HEK293T (cell line): ENCODE data around the gene RNF213.
A peak's percentile ranks its signal among the peaks of the same experiment; 100 is the strongest.

Source experiments
- CTCF ChIA-PET: fragments of 350-600 bp; formaldehyde crosslinking; extraction: SDS; loops from one replicate; lab custom pipeline; 2021; ENCODE audit warnings: antibody characterized with exemption, inconsistent platforms; lab: Yijun Ruan, JAX
- POLR2A ChIA-PET: fragments of 350-600 bp; formaldehyde crosslinking; extraction: SDS; loops from one replicate; lab custom pipeline; 2020; ENCODE audit warnings: antibody characterized with exemption, inconsistent platforms; lab: Yijun Ruan, JAX
- DNase-seq: peaks from one replicate; pipeline ENCODE4 v3.0.0; 2012; ENCODE audit warnings: mixed read lengths; ENCODE audit errors: extremely low spot score
- ARNT ChIP-seq: fragments of 450-650 bp; IDR thresholded peaks from 2 replicates; pipeline ENCODE4 v1.6.1; 2017; ENCODE audit warnings: mild to moderate bottlenecking
- BHLHE40 ChIP-seq: fragments of 450-650 bp; IDR thresholded peaks from 2 replicates; pipeline ENCODE4 v1.6.1; 2016; ENCODE audit warnings: mild to moderate bottlenecking, moderate library complexity, borderline replicate concordance
- CTBP1 ChIP-seq: fragments of 450-650 bp; IDR thresholded peaks from 2 replicates; pipeline ENCODE4 v1.6.1; 2016; ENCODE audit warnings: borderline replicate concordance
- ELF4 ChIP-seq: fragments of 450-650 bp; IDR thresholded peaks from 2 replicates; pipeline ENCODE4 v1.6.1; 2017; ENCODE audit warnings: antibody characterized with exemption
- FOXA1 ChIP-seq: fragments of 450-650 bp; IDR thresholded peaks from 2 replicates; pipeline ENCODE4 v1.6.1; 2016; ENCODE audit warnings: mild to moderate bottlenecking
- FOXK2 ChIP-seq: fragments of 450-650 bp; IDR thresholded peaks from 2 replicates; pipeline ENCODE4 v1.6.1; 2016; ENCODE audit warnings: mild to moderate bottlenecking
- FOXM1 ChIP-seq: fragments of 450-650 bp; IDR thresholded peaks from 2 replicates; pipeline ENCODE4 v1.6.1; 2017; ENCODE audit warnings: mild to moderate bottlenecking, borderline replicate concordance
- HDGF ChIP-seq: fragments of 450-650 bp; IDR thresholded peaks from 2 replicates; pipeline ENCODE4 v1.6.1; 2017; ENCODE audit warnings: antibody characterized with exemption, borderline replicate concordance
- L3MBTL2 ChIP-seq: fragments of 450-650 bp; conservative IDR thresholded peaks from 2 replicates; pipeline ENCODE4 v1.6.1; 2016; ENCODE audit warnings: mild to moderate bottlenecking
- LEF1 ChIP-seq: fragments of 450-650 bp; IDR thresholded peaks from 2 replicates; pipeline ENCODE4 v1.6.1; 2017; ENCODE audit warnings: mild to moderate bottlenecking, borderline replicate concordance
- NFRKB ChIP-seq: fragments of 450-650 bp; IDR thresholded peaks from 2 replicates; pipeline ENCODE4 v1.6.1; 2016; ENCODE audit warnings: mild to moderate bottlenecking, moderate library complexity
- PKNOX1 ChIP-seq: fragments of 450-650 bp; IDR thresholded peaks from 2 replicates; pipeline ENCODE4 v1.6.1; 2016
- SP1 ChIP-seq: fragments of 450-650 bp; IDR thresholded peaks from 2 replicates; pipeline ENCODE4 v1.6.1; 2017
- SUZ12 ChIP-seq: fragments of 450-650 bp; IDR thresholded peaks from 2 replicates; pipeline ENCODE4 v1.6.1; 2016; ENCODE audit warnings: mild to moderate bottlenecking
- TARDBP ChIP-seq: fragments of 450-650 bp; IDR thresholded peaks from 2 replicates; pipeline ENCODE4 v1.6.1; 2016
- ZNF384 ChIP-seq: fragments of 450-650 bp; IDR thresholded peaks from 2 replicates; pipeline ENCODE4 v1.6.1; 2016

RNF213 gene

GRCh38 chr17:80260791-80261158 lies at the start of gene RNF213:
Gene RNF213, plus strand, starts transcription at chr17:80260852. Its CDS starts 2,830 bp downstream, at chr17:80263682.
- POLR2A ChIA-PET: interaction anchor here (1.0 to 2.4 kb wide), 2 partner anchors 34 to 267 kb away, joined by 4 to 6 read pairs; no protein-coding TSS in a partner anchor
- CTCF ChIA-PET: no interaction called here
- TF ChIP-seq FOXA1 (no peak), PKNOX1 (no peak), TARDBP (no peak), HDGF (no peak), L3MBTL2 (no peak), ELF4 (no peak), FOXM1 (no peak; the same call in 1 of the 2 replicates), CTBP1 (no peak), NFRKB (no peak), SUZ12 (no peak), LEF1 (no peak), FOXK2 (no peak), ZNF384 (no peak), SP1 (no peak), BHLHE40 (no peak), ARNT (no peak)
- peak; percentile 77 for DNase-seq

- POLR2A ChIA-PET: interaction anchor here (0.9 kb wide), 1 partner anchor 13 kb away, joined by 3 read pairs; no protein-coding TSS in a partner anchor
- TF ChIP-seq ARNT (no peak), HDGF (no peak), ZNF384 (no peak), SP1 (no peak), NFRKB (no peak), FOXM1 (no peak)
- DNase-seq: no peak
- CTCF ChIA-PET: no interaction called here
These were observed 48.5 kb upstream of the RNF213 start for GRCh38 chr17:80212109-80212508.

- DNase-seq: no peak
- CTCF ChIA-PET: no interaction called here
- TF ChIP-seq TARDBP: no peak
- no peak for TF ChIP-seq CTBP1
- no peak for TF ChIP-seq NFRKB
- no peak for TF ChIP-seq FOXM1
- no peak for TF ChIP-seq SUZ12
- TF ChIP-seq BHLHE40: no peak
- TF ChIP-seq SP1: no peak
- POLR2A ChIA-PET: interaction anchor here (0.9 kb wide), 1 partner anchor 13 kb away, joined by 3 read pairs; no protein-coding TSS in a partner anchor
These were observed 48.1 kb upstream of the RNF213 start for GRCh38 chr17:80212511-80212910.

- no peak for DNase-seq
- TF ChIP-seq ARNT (no peak), ZNF384 (no peak), ELF4 (no peak), L3MBTL2 (no peak), FOXK2 (no peak), SUZ12 (no peak), FOXA1 (no peak), CTBP1 (no peak), HDGF (no peak), NFRKB (no peak), SP1 (no peak), BHLHE40 (no peak), PKNOX1 (no peak), LEF1 (no peak)
- ChIA-PET POLR2A (no interaction called here), CTCF (no interaction called here)
These were observed 47.5 kb upstream of the RNF213 start for GRCh38 chr17:80212962-80213642.

- POLR2A ChIA-PET: no interaction called here
- DNase-seq: no peak
- CTCF ChIA-PET: no interaction called here
- TF ChIP-seq L3MBTL2: no peak
- no peak for TF ChIP-seq CTBP1
- no peak for TF ChIP-seq LEF1
- TF ChIP-seq BHLHE40: no peak
- no peak for TF ChIP-seq ELF4
- TF ChIP-seq SUZ12: no peak
- no peak for TF ChIP-seq SP1
- no peak for TF ChIP-seq FOXA1
- no peak for TF ChIP-seq TARDBP
- TF ChIP-seq HDGF: no peak
- no peak for TF ChIP-seq FOXK2
- TF ChIP-seq ZNF384: no peak
These were observed 47.0 kb upstream of the RNF213 start for GRCh38 chr17:80213643-80213975.

GRCh38 chr17:80214012-80214877 lies 46.4 kb upstream of the RNF213 start:
- ChIA-PET POLR2A (no interaction called here), CTCF (no interaction called here)
- TF ChIP-seq FOXM1 (no peak), SUZ12 (no peak), BHLHE40 (no peak), PKNOX1 (no peak), HDGF (no peak), TARDBP (no peak), SP1 (no peak), L3MBTL2 (no peak), CTBP1 (no peak), ARNT (no peak), LEF1 (no peak), ELF4 (no peak), FOXK2 (no peak), FOXA1 (no peak), NFRKB (no peak)

More at GRCh38 chr17:80214012-80214877, 46.4 kb upstream of the RNF213 start:
- DNase-seq: no peak
